COR-L47 (cell line): Measurements from ENCODE around the gene MET.

Experiments used
- DNase-seq: peaks from one replicate; lab custom pipeline; 2025; lab: John Stamatoyannopoulos, UW

Gene MET

GRCh38 chr7:116785843-116786242, 113.8 kb downstream of the MET start:
- no peak for DNase-seq

- DNase-seq: peak; percentile 19
These were observed 114.9 kb downstream of the MET start for GRCh38 chr7:116786791-116787443.

DNA sequence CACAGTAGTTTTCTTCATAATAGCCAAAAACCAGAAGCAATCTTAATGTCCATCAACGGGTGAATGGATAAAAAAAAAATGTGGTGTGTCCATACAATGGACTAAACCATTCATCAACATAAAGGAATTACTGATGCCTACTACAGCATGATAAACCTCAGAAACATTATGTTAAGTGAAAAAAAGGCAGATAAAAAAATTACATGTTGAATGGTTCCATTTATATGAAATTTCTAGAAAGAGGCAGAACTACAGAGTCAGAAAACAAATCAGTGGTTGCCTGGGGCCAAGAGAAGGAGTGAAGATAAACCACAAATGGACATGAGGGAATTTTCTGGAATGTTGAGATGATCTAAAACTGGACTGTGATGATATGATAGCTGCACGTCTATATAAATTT, 115.9 kb downstream of the MET start:
- DNase-seq: no peak

DNA sequence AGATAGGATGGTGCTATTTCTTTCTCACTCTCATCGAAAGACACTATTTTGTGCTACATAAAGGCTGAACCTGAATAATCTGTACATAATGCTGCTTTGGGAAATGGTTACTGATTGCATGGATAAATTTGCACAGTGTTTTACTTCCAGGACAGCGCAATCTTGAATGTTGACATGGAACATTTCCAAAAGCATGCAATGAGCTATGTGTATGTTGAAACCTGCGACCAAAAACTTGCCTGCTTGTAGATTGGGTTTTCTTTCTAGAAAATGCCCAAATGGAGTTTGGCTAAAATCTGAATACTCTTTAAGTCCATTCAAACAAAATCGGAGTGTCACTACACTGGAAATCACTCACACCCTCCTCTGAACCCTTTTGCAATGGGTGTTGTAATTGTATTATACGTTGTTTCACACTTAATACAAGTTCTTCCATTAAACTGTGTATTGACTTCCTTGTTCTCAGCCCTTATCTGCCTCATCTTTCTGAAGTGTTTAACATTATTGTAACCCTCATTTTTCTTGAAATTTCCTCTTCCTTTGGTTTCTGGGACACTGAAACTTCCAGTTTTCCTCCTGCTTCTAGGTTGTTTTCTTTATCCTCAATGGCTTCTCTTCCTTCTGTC, 116.7 kb downstream of the MET start:
- no peak for DNase-seq

GRCh38 chr7:116790025-116790424, 118.0 kb downstream of the MET start:
- DNase-seq: no peak

DNA sequence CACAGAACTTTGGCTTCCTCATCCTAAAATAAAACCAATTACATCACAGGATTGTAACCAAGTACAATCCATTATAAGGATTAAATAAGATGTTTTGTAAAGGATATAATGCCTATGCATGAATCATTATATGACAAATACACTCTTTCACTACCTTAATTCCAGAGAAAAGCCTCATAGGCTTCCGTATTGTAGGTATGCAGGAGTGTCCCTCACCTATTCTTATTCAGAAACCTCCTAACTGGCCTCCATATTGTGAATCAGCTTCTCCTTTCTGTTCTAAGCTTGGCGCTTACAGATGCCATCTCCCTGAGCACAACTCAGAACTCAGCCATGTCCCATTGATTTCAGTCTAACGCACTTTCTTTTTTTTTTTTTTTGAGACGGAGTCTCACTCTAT, 120.8 kb downstream of the MET start:
- no peak for DNase-seq

- DNase-seq: no peak
These were observed 121.9 kb downstream of the MET start for GRCh38 chr7:116793795-116794340.

DNA sequence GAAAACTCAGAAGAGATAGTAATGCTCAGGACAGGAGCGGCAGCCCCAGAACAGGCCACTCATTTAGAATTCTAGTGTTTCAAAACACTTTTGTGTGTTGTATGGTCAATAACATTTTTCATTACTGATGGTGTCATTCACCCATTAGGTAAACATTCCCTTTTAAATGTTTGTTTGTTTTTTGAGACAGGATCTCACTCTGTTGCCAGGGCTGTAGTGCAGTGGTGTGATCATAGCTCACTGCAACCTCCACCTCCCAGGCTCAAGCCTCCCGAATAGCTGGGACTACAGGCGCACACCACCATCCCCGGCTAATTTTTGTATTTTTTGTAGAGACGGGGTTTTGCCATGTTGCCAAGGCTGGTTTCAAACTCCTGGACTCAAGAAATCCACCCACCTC, 124.5 kb downstream of the MET start:
- no peak for DNase-seq

GRCh38 chr7:116797612-116798011, 125.6 kb downstream of the MET start:
- DNase-seq: no peak

DNA sequence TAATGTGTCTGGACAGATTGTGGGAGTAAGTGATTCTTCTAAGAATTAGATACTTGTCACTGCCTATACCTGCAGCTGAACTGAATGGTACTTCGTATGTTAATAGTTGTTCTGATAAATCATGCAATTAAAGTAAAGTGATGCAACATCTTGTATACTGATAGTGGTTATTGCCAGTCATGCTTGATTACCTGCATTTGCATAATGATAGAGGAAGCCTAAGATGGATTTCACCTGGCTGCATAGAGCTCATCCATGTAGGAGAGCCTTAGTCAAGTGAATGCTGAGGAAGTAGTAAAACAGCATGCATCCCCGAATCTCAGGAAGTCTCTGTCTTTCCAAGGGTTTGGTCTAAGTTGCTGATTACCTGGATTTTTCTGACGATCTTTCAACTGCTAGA, 126.2 kb downstream of the MET start:
- no peak for DNase-seq

DNA sequence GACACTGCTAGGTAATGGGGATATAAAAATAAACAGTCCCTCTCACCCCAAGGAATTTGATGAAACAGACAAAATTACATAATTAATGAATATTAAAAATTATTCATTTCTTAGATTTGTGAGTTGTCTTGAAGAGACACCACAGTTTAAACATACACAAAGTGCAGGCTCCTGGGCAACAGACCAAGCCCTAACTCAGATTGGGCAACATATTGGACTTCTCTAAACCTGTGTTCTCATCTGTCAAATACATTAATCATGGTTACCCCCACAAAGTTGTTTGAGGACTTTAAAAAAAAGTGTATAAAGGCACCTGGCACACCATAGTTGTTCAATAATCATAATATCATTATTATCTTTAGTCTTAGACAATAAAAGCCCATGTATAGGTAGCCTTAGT, 127.9 kb downstream of the MET start:
- no peak for DNase-seq

DNA sequence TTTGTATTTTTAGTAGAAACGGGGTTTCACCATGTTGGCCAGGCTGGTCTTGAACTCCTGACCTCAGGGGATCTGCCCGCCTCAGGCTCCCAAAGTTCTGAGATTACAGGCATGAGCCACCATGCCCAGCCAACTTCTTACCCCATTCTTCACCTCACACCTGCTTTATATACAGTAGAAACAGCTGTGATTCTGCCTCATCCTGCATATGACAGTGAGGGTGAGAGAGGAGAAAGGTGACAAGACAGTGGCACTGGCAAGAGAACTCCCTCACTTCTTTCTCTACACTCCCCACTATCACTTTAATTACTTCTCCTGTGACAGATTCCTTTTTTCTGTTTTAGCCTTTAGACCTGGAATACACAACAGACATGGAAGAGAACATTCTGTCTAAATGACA, 128.6 kb downstream of the MET start:
- no peak for DNase-seq

GRCh38 chr7:116801092-116801710, 129.2 kb downstream of the MET start:
- DNase-seq: no peak

- DNase-seq: no peak
These were observed 130.2 kb downstream of the MET start for GRCh38 chr7:116802144-116802745.

DNA sequence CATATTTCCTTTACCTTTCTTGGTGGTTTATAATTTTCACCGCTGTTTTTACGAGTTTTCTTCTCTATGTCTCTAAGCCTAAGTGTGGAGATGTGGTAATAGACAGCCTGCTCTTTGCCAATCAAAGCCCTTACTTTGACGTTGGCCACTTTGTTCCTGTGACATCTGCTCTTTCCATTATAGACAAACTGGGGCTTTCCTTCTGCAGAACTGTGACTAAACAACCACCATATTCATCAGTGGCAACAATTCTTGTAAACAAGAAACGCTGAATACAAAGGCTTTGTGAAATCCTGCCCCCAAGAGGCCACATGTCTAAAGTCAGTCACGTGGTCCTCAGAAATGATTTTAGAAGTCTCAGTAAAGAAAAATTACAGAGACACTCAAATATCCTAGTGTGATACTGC, 130.8 kb downstream of the MET start:
- DNase-seq: peak; percentile 53

GRCh38 chr7:116804471-116804870, 132.5 kb downstream of the MET start:
- no peak for DNase-seq

- no peak for DNase-seq
These were observed 133.1 kb downstream of the MET start for GRCh38 chr7:116805100-116805544.

DNA sequence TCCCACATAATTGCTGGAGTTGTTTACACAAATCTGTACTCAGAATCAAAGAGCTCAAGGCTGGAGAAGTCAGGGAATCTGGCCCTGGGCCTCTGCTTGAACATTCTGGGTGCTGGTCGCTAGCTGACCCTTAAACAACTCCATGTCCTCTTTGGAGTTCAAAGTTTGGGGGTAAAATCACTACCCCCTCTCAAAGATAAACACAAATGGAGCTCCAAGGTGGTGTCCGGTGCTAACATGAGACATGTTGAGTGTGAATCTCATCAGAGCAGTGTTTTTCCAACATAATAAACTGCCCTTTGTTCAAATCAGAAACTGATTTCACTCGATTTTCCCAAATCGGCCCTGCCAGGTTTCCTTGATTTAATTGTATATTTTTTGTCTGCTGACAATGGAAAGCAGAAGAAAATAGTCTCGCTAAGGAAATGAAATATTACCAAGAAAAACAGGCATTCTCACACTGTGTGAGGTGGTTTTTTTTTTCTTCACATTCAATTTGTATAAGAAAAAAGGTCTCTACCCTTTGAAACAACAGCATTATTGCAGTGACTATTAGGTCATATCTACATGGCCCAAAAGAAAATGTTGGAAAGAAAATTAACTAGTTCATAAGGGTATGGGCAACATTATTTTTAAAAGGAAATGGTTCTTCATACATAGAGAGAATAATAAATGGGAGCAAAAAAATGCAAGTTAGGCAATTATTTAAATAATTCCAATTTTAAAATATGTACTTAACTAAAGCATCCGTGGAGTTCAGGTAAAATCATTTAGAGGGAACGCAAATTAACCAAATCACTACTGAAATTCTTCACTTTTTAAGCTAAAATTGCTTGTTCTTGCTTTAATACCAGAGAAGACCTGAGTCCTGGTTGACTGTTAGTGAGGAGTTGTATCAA, 134.3 kb downstream of the MET start:
- no peak for DNase-seq

DNA sequence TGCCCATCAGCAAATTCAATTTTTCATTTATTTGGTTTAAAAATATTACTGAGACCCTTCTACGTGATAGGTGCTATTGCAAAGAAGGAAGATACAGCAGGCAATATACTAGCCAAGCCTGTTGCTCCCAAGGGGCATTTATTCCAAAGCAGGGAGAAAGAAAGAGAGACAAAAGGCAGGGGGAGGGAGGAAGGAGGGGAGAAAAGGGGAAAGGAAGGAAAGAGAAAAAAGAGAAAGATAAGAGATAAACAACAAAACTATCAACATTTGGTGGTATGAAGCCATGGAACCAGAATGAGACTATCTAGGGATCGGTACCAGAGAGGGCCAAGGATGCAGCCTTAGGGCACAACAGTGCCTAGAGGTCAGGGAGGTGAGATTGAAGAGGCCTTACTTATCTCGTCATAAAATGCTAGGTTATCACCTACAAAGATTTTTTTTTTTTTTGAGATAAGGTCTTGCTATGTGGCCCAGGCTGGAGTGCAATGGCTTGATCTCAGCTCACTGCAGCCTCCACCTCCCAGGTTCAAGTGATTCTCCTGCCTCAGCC, 135.1 kb downstream of the MET start:
- DNase-seq: no peak

DNA sequence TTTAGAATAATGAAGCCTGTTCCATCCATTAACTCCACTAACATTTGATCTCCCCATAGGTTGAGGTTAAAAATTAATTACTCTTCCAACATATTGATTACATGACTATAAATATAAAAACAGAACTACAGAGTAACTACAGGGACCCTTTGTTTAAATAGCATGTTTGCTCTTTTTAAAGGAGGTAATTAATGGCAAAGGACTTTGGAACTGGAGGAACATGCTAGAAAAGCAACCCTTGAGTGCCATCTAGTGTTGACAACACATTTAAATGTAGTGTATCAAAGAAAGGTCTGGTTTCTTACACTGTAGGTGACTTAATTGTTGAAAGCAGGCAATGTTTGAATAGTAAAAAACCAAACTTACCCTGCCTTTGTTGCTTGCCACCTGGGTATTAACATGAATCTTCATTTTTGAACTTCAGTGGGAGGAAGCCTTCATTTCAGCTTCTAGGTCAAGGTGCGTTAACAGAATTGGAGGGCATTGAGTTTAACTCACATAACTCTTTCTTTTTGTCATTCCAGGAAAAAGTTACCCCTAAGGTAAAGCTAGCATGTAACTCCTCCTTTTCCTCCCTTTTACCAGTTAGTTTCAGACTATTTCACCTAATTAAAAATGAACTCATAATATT, 137.8 kb downstream of the MET start:
- peak; percentile 72 for DNase-seq
